Measurements from ENCODE around the gene IRAK2.

GRCh38 chr3:10277115-10277625 lies 112.5 kb downstream of the IRAK2 start:
- TF ChIP-seq CTCF (IDR thresholded peaks at IDR 0.05; ENCODE audit: low read depth, low read length) (no peak), MAX (IDR thresholded peaks at IDR 0.05; ENCODE audit: low read depth, low read length) (no peak), POLR2A (IDR thresholded peaks at IDR 0.05; ENCODE audit: extremely low read depth, insufficient read length) (no peak)
